GM18507 (cell line): ENCODE measurements around the gene ADH5.
"Not testable (repeated sequence)": the region's sequence is repeated elsewhere in the genome, so short reads cannot be mapped to it uniquely, and the experiment has no call there.

Experiments
- DNase-seq: peaks from one replicate; pipeline ENCODE4 v3.0.0; 2011; ENCODE audit warnings: low read depth; ENCODE audit not compliant: insufficient read length; ENCODE audit errors: extremely low spot score
- FAIRE-seq: peaks from 2 replicates; lab custom pipeline; 2011; peaks lifted over from hg19 to GRCh38; lab: Jason Lieb, UNC

ADH5 gene

DNA sequence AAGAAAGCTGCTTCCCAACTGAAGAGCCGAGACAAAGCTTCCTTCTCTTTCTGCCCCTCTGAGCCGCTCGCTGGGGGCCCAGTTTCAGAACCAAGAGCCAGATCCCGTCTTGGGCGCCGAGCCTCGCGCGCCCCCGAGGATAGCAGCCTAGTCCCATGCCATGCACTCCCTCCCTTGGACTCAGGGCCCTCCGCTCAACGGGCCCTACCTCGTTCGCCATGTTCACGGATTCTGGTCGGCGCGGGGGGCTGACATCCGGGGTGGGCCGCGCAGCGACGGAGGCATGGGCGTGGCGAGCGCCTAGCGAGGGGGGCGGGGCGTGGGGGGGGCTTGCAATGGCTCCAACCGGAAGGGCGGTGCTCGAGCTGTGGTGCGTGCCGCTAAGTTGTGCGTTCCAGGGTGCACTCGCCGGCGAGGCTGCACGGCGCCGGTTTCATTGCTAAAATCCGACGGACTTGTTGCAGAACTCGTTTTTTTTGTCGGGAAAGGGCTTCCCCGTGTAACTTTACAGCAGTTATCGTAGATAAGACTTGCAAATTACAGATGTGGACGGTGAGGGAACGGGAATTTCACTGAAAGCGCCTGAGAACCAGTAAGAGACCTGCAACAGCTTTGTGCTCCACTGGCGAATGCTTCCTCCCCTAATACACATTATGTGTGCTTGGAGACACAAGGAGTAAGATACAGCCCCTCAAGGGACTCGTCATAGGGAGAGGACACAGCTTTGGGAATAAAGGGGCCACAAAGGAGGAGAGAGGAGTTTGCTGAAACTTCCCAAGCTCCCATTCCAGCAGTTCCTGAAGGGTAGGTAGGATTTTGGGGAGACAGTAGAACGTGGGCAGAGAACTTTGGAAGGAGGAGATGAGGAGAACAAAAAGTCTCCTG, at the start of gene ADH5:
TSS of gene ADH5 (minus strand) at position 308 of the 885 bp plus-strand sequence. CDS start at position 220, 88 bp downstream.
- peak; percentile 67 for FAIRE-seq
- DNase-seq, result peak; percentile 84

DNA sequence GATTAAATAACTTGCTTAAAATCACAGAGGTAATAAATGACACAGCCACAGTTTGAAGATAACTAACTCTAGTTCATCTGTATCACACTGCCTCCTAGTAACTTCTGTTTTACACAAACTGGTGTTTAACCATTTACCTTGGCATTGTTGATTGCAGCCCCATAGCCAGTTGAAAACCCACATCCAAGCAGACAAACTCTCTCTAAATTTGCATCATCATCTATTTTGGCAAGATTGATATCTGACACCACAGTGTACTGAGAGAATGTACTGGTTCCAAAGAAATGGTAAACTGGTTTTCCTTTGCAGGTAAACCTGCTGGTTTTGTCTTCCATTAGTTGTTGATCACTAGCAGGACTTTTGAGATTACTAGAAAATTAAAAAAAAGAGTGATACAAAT, 47.7 kb upstream of the ADH5 start:
- DNase-seq (no peak), FAIRE-seq (no peak)

GRCh38 chr4:99135541-99136162, 47.1 kb upstream of the ADH5 start:
- no peak for DNase-seq
- FAIRE-seq, result no peak

GRCh38 chr4:99134586-99134985, 46.0 kb upstream of the ADH5 start:
- FAIRE-seq, result no peak

GRCh38 chr4:99131378-99131777, 42.8 kb upstream of the ADH5 start:
- DNase-seq, result no peak
- FAIRE-seq, result no peak

More at GRCh38 chr4:99134586-99134985, 46.0 kb upstream of the ADH5 start:
- no peak for DNase-seq

GRCh38 chr4:99126376-99126775, 37.8 kb upstream of the ADH5 start:
- DNase-seq (no peak), FAIRE-seq (no peak)

DNA sequence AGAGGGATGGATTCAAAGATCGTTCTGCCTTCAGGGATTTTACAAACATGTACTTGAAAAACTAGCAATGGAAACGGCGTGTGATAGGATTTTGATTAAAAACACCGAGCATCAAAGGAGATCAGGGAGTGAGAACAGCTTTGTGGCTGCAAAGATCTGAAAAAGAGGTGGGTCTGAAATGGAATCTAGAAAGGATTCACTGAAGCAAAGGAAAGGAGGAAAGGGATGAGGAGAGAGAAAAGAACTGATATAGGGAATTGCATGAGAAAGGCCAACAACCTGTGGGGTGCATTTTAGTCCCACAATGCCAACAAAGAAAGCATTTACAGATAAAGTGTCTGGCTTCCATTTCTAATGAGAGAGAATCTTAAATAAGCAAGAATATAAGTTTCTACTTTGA, 32.4 kb upstream of the ADH5 start:
- FAIRE-seq (no peak), DNase-seq (no peak)

DNA sequence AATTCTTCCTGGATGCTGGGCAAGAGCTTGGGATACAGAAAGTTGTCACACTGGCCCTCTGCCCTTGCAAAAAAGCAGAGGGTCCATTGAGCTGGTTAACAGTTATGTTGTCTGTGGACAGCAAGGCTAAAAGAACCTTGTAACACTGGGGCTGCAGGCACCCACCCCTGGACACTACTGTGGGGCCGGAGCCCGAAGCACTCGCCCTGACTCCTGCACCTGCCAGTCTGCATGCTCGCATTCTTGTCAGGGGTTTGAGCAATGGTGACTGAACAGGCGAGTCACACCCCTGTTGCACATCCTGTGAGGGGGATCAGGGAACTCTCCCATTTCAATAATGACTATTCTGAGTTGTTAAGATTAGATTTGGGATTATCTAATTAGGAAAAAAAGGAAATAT, 31.9 kb upstream of the ADH5 start:
- FAIRE-seq (no peak), DNase-seq (no peak)

- DNase-seq, result no peak
Observed at GRCh38 chr4:99117876-99118693, 29.5 kb upstream of the ADH5 start.

DNA sequence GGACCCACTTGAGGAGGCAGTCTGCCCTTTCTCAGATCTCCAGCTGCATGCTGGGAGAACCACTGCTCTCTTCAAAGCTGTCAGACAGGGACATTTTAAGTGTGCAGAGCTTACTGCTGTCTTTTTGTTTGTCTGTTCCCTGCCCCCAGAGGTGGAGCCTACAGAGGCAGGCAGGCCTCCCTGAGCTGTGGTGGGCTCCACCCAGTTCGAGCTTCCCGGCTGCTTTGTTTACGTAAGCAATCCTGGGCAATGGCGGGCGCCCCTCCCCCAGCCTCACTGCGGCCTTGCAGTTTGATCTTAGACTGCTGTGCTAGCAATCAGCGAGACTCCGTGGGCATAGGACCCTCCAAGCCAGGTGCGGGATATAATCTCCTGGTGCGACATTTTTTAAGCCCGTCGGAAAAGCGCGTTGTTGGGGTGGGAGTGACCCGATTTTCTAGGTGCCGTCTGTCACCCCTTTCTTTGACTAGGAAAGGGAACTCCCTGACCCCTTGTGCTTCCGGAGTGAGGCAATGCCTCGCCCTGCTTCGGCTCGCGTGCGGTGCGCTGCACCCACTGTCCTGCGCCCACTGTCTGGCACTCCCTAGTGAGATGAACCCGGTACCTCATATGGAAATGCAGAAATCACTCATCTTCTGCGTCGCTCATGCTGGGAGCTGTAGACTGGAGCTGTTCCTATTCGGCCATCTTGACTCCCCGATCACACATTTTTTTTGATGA, 28.7 kb upstream of the ADH5 start:
- DNase-seq, FAIRE-seq: not testable (repeated sequence)

More at GRCh38 chr4:99117876-99118693, 29.5 kb upstream of the ADH5 start:
- no peak for FAIRE-seq

- DNase-seq, FAIRE-seq: not testable (repeated sequence)
Observed at GRCh38 chr4:99109286-99109685, 20.7 kb upstream of the ADH5 start.

DNA sequence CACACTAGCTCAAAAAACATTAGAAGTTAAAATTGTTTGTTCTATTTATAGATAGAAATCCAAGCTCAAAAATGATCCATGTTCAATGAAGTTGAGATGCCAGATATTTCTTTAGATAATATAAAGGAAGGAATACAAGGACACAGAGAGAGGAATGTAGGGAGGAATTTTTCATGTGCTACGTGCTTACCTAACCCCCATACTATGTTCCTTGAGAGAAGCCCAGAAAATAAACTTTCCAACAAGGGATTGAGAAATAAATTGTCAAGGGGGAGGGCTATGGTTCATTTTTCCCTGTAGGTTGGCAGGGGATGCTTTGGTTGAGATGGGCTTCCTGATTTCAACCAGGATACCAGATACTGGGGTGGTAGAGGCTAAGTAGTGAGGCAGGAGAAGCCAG, 15.6 kb upstream of the ADH5 start:
- no peak for DNase-seq
- FAIRE-seq, result no peak

GRCh38 chr4:99103166-99103565, 14.6 kb upstream of the ADH5 start:
- FAIRE-seq (no peak), DNase-seq (no peak)

DNA sequence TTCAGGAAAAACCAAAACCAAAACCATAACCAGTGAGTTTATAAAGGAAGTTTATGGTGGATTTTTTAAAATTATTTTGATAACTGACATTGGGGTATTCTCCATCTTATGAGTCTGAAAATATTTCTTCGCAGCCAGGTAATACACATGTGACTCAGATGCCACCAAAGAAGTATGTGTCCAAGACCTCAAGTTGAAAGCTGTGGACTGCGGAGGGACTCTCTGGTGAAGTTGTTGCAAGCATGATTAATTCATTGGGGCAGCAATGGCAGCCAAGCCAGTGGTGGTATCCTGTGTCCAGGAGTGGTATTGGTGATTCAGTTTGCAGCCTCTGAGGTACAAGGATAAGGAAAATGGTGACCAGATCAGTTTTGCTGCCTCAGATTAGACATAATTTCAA, 14.0 kb upstream of the ADH5 start:
- FAIRE-seq (no peak), DNase-seq (no peak)

DNA sequence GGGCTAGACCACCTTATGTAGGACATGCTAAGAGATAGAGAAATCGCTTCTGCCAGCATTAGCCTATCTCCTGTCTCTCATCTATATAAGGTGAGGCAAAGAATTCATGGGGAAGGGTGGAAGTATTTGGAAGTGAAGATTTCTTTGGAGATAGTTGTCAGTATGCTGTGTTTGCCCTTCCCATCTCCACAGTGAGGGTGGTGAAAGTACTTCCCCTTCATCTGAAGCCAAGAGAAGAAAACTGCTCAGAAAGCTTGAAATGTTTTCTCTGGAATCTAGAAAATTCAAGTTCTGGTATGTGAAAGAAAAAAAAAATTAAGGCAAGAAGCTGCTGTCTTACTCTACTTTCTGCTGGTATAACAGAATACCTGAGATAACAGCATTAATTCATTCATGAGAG, 12.3 kb upstream of the ADH5 start:
- FAIRE-seq, result no peak
- DNase-seq, result no peak

GRCh38 chr4:99099814-99100213, 11.2 kb upstream of the ADH5 start:
- not testable (repeated sequence) for DNase-seq, FAIRE-seq

- FAIRE-seq, result no peak
- no peak for DNase-seq
Observed at GRCh38 chr4:99099311-99099710, 10.7 kb upstream of the ADH5 start.

GRCh38 chr4:99091841-99092240, 3.3 kb upstream of the ADH5 start:
- not testable (repeated sequence) for DNase-seq, FAIRE-seq

- DNase-seq (no peak), FAIRE-seq (no peak)
Observed at GRCh38 chr4:99091216-99091575, 2.6 kb upstream of the ADH5 start.
